AG09309 (cell line): ENCODE results near the gene CCL4.
"Not testable (repeated sequence)": the region's sequence is repeated elsewhere in the genome, so short reads cannot be mapped to it uniquely, and the experiment has no call there.

Experiments used
- DNase-seq: peaks from one replicate; pipeline ENCODE4 v3.0.0-alpha.2; 2010; ENCODE audit warnings: low read depth
- H3K4me3 ChIP-seq: 2 replicates; pipeline ENCODE4 v1.5.1; 2011; ENCODE audit warnings: mild to moderate bottlenecking, low read depth, low read length, moderate library complexity; ENCODE audit not compliant: control insufficient read depth
- TF ChIP-seq, protein P1 (sequence below): IDR thresholded peaks from 2 replicates; pipeline ENCODE4 v1.5.1; 2011; ENCODE audit warnings: mild to moderate bottlenecking, low read depth, low read length, inconsistent platforms; ENCODE audit not compliant: insufficient read depth, control insufficient read depth; ENCODE audit errors: missing control alignments

The CCL4 gene

DNA sequence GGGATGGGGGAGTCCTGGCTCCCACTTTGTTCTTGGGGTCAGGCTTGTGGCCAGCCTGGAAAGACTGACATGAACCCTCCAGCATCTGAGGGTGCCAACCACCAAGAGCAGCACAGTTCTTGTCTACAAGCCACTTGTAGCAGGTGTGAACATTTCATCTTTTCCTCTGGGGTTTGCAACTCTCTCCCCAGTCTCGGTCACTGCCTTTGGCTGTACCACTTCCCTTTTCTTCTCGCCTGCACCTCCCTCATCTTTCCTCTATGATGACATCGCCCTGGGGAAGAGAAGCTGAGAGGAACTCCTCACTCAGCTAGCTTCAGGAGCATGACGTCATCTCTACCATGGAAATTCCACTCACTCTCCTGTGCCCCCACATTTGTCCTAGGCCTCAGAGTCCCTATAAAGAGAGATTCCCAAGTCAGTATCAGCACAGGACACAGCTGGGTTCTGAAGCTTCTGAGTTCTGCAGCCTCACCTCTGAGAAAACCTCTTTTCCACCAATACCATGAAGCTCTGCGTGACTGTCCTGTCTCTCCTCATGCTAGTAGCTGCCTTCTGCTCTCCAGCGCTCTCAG lies at the start of gene CCL4:
Gene CCL4 (plus strand): TSS at position 427 of the 575 bp plus-strand sequence. CDS start 79 bp downstream, at position 506.
- DNase-seq, H3K4me3 ChIP-seq: not testable (repeated sequence)

DNA sequence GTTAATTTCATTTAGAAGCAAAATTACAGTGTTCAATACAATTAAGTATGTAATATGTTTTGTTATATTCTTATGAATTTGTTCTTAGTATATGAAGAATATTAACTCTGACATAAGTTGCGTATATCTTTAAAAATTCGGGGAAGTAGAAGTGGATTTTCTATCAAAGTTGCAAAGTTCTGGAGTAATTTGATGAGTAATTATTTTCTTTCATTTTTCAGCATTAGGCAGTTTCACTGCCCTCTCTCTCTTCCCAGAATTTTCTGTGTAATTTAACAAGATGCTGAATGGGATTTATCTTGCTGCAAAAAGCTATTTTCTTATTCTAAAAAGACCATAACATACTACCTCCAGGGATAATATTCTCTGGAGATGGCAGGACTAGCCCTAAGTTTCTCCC lies 48.5 kb upstream of the CCL4 start:
- DNase-seq = no peak
- TF ChIP-seq, protein P1, sequence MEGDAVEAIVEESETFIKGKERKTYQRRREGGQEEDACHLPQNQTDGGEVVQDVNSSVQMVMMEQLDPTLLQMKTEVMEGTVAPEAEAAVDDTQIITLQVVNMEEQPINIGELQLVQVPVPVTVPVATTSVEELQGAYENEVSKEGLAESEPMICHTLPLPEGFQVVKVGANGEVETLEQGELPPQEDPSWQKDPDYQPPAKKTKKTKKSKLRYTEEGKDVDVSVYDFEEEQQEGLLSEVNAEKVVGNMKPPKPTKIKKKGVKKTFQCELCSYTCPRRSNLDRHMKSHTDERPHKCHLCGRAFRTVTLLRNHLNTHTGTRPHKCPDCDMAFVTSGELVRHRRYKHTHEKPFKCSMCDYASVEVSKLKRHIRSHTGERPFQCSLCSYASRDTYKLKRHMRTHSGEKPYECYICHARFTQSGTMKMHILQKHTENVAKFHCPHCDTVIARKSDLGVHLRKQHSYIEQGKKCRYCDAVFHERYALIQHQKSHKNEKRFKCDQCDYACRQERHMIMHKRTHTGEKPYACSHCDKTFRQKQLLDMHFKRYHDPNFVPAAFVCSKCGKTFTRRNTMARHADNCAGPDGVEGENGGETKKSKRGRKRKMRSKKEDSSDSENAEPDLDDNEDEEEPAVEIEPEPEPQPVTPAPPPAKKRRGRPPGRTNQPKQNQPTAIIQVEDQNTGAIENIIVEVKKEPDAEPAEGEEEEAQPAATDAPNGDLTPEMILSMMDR = no peak
- H3K4me3 ChIP-seq = no peak overlapping the region

DNA sequence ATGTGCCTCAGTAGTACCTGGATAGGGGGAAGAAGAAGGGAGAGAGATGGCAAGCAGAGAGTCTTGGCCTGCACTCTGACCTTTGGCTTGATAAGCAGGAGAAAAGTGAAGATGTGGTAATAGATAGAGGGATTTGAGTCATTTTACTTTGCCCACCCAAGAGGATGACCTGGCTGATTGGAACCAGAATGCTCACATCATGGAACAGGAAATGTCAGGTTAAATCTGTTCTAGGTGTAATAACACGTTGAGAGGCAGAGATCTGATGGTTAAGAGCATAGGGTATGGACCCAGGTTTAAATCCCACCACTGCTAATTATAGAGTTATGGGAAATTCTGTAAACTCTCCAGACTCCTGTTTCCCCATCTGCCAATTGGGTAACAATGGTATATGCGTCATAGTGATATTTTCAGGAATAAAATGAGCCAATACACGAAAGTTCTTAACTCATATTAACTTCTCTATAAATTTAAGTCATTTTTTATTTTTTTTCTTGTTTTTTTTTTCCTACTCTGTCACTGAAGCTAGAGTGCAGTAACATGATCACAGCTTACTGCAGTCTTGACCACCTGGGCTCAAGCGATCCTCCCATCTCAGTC lies 47.6 kb upstream of the CCL4 start:
- no peak for DNase-seq
- TF ChIP-seq, protein P1 = no peak

DNA sequence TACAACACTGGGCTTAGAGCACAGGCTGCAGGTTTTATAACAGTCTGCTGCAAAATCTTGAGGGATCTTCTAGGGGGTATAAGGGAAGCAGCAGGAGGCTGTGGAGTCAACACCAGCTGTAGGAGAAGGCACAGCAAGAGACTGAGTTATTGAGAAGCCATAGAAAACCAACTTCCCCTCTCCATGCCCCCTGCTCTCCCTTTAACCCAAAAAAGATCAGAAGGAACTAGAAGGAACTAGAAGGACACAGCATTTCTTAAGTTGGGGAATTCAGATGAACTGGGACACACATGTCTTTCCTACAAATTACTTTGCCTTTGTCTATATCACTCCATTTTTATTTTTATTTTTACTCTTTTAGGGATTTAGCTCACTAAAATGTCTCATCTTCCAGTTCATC lies 45.7 kb upstream of the CCL4 start:
- H3K4me3 ChIP-seq = no peak overlapping the region
- TF ChIP-seq, protein P1 = no peak
- DNase-seq = no peak

More for the DNA sequence above, 47.6 kb upstream of the CCL4 start:
- no peak overlapping the region for H3K4me3 ChIP-seq

DNA sequence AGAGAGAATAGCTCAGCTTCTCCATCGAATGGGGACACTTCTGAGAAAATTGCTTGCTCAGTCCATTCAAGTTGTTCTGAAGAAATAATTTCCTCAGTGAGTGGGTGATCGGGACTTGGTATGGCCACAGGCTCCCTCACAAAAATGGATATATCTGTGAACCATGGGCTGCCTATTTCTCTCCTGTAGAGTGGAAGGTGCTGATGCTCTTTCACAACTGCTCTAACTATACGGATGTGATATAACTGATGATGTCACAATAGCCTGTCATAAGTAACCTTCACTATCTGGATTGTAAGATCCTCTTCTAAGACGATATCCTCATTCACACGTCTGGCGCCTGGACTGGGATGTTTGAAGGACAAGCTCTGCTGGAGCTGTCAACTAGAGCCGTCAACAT lies 44.2 kb upstream of the CCL4 start:
- TF ChIP-seq, protein P1 = no peak
- DNase-seq = no peak
- H3K4me3 ChIP-seq = no peak overlapping the region

DNA sequence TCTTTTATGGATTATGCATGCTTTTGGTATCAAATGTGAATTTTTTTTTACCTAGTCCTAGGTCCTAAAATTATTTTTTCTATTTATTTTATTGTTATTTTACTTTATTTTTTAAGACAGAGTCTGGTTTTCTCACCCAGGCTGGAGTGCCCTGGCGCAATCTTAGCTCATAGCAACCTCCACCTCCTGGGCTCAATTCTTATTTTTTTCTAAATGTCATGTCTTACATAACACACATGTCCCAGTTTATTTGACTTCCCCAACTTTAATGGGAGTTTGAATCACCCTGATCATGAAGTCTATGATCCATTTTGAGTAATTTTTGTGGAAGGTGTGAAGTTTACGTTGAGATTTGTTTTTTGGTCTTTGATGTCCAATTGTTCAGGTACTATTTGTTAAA lies 42.8 kb upstream of the CCL4 start:
- H3K4me3 ChIP-seq = no peak overlapping the region
- DNase-seq = no peak
- TF ChIP-seq, protein P1 = no peak

DNA sequence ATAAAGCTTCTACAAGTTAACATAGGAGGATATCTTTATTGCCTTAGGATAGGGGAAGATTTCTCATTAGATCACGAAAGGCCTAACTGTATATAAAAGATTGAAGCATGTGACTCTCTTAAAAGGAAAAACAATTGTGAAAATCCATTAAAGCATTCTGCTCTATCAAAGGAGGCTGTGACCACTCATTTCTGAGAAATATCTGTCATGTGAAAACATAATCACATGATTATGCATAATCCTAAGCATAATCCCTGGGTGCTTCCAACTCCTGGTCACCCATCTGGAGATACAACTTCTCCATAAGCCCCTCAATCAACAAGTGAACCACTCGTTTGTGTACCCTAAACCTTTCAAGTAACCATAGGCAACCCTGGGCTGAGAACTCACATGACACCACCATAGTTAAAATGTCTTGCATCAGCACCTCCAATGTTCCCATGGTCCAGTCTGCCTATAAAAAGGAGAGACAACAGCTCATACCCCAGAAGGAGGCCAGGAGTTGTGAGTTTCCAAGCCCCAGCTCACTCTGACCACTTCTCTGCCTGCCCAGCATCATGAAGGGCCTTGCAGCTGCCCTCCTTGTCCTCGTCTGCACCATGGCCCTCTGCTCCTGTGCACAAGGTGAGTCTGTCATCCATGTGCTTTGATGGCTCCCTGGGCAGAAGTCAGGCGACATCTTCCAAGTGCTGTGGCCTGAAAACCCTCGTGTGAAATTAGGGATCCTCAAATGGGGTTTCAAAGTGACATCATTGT lies 39.7 kb upstream of the CCL4 start, which contains the start of gene CCL18:
Gene CCL18 (plus strand): TSS at position 487 of the 756 bp plus-strand sequence. CDS start 71 bp downstream, at position 558.
- DNase-seq = no peak
- H3K4me3 ChIP-seq = no peak within 1 kb of the TSS
- TF ChIP-seq, protein P1 = no peak
